Measurements from ENCODE around the gene LRRC32. TPM values are rescaled to one million over a fixed set of nuclear protein-coding genes. Genes with fewer than 3 reads are reported as not detected.
"Not testable (repeated sequence)": the region's sequence is repeated elsewhere in the genome, so short reads cannot be mapped to it uniquely, and the experiment has no call there.

The LRRC32 gene
- total RNA-seq, 4 donors from 2014 or later, result 19.1 to 87.5 (median 45.3) TPM

- H3K27ac ChIP-seq (replicated peaks in 1 of 4), result no peak overlapping the region
- no peak for DNase-seq (ENCODE audit: extremely low spot score)
Observed at GRCh38 chr11:76621466-76621865, 49.1 kb downstream of the LRRC32 start.

GRCh38 chr11:76620489-76620888 lies 50.1 kb downstream of the LRRC32 start:
- intact Hi-C loops (cut with DNase I), result no loop called here
- WGBS, result 85% methylated on average over 2 of the region's 2 CpGs
- H3K4me3 ChIP-seq, result no peak overlapping the region
- peak in 1 of 2 donors; percentile 43 for TF ChIP-seq POLR2AphosphoS5 (IDR thresholded peaks at IDR 0.05)
- no peak for TF ChIP-seq CTCF (IDR thresholded peaks at IDR 0.05)
- peaks cover 12 to 26% (median 19%) of the 10 kb centered on the region in 4 donors for H3K4me1 ChIP-seq
- H3K27ac ChIP-seq (replicated peaks in 1 of 4), result no peak overlapping the region
- no peak for DNase-seq (ENCODE audit: extremely low spot score)
- no peaks in the 10 kb centered on the region for H3K27me3 ChIP-seq
- H3K9me3 ChIP-seq, result peaks cover 0 to 4% (median 2%) of the 10 kb centered on the region in 4 donors
- no peaks in the 10 kb centered on the region for H3K36me3 ChIP-seq

More at GRCh38 chr11:76621466-76621865, 49.1 kb downstream of the LRRC32 start:
- TF ChIP-seq EP300 (IDR thresholded peaks at IDR 0.05) (no peak), CTCF (IDR thresholded peaks at IDR 0.05) (no peak), POLR2AphosphoS5 (IDR thresholded peaks at IDR 0.05) (no peak), POLR2A (IDR thresholded peaks at IDR 0.05; ENCODE audit: low read depth) (no peak)
- 92% methylated on average over 8 of the region's 8 CpGs for WGBS
- no peak overlapping the region for H3K4me3 ChIP-seq
- H3K36me3 ChIP-seq, result no peaks in the 10 kb centered on the region
- peaks cover 2 to 17% (median 11%) of the 10 kb centered on the region in 4 donors for H3K4me1 ChIP-seq
- H3K9me3 ChIP-seq, result peaks cover 0 to 11% (median 11%) of the 10 kb centered on the region in 4 donors
- no peaks in the 10 kb centered on the region for H3K27me3 ChIP-seq
- intact Hi-C loops (cut with DNase I), result no loop called here

- H3K27ac ChIP-seq (replicated peaks in 1 of 4); H3K36me3 ChIP-seq; H3K9me3 ChIP-seq; H3K27me3 ChIP-seq; H3K4me3 ChIP-seq; intact Hi-C loops (cut with DNase I); DNase-seq (ENCODE audit: extremely low spot score): not testable (repeated sequence)
- H3K4me1 ChIP-seq, result peaks cover 17 to 33% (median 25%) of the 10 kb centered on the region in 4 donors
- no CpG with 5 or more reads among the region's 5 CpGs for WGBS
Observed at GRCh38 chr11:76619801-76620200, 50.7 kb downstream of the LRRC32 start.

- peaks cover 26 to 40% (median 34%) of the 10 kb centered on the region in 4 donors for H3K4me1 ChIP-seq
- DNase-seq (ENCODE audit: extremely low spot score), result no peak
- 84% methylated on average over 7 of the region's 7 CpGs for WGBS
- no peaks in the 10 kb centered on the region for H3K9me3 ChIP-seq
- TF ChIP-seq POLR2AphosphoS5 (IDR thresholded peaks at IDR 0.05) (no peak), POLR2A (IDR thresholded peaks at IDR 0.05; ENCODE audit: low read depth) (no peak), EP300 (IDR thresholded peaks at IDR 0.05) (no peak), CTCF (IDR thresholded peaks at IDR 0.05) (no peak)
- intact Hi-C loops (cut with DNase I), result no loop called here
- no peak overlapping the region for H3K27ac ChIP-seq (replicated peaks in 1 of 4)
- H3K27me3 ChIP-seq, result no peaks in the 10 kb centered on the region
- H3K4me3 ChIP-seq, result no peak overlapping the region
- H3K36me3 ChIP-seq, result no peaks in the 10 kb centered on the region
Observed at GRCh38 chr11:76617553-76618265, 52.8 kb downstream of the LRRC32 start.

- no peaks in the 10 kb centered on the region for H3K36me3 ChIP-seq
- H3K4me1 ChIP-seq, result peaks cover 26 to 40% (median 31%) of the 10 kb centered on the region in 4 donors
- no peaks in the 10 kb centered on the region for H3K9me3 ChIP-seq
- H3K27ac ChIP-seq (replicated peaks in 1 of 4), result peak overlapping the region in 1 of 4 donors; percentile 20
- no peaks in the 10 kb centered on the region for H3K27me3 ChIP-seq
- intact Hi-C loops (cut with DNase I), result no loop called here
- WGBS, result 78% methylated on average over 8 of the region's 10 CpGs
- H3K4me3 ChIP-seq, result no peak overlapping the region
- TF ChIP-seq POLR2A (IDR thresholded peaks at IDR 0.05; ENCODE audit: low read depth) (no peak), CTCF (IDR thresholded peaks at IDR 0.05) (no peak), EP300 (IDR thresholded peaks at IDR 0.05) (no peak), POLR2AphosphoS5 (IDR thresholded peaks at IDR 0.05) (no peak)
- no peak for DNase-seq (ENCODE audit: extremely low spot score)
Observed at GRCh38 chr11:76616676-76617552, 53.6 kb downstream of the LRRC32 start.
